ENCODE data around the gene ESRRB. TPM values are rescaled to one million over a fixed set of nuclear protein-coding genes. Genes with fewer than 3 reads are reported as not detected.

ESRRB gene
- total RNA-seq, 1 donor from 2014 or later, result 2.9 TPM

Other genes with a start within 250 kb of the ESRRB start
- 21.7 TPM for gene GPATCH2L, start 224.2 kb upstream of the ESRRB start, total RNA-seq